Measurements from ENCODE around the gene ARHGAP10.

ARHGAP10 gene

GRCh38 chr4:147848634-147849033, 116.7 kb downstream of the ARHGAP10 start:
- H3K4me3 ChIP-seq (ENCODE audit: low read depth, low read length), result no peak overlapping the region; the same call in 1 of the 2 replicates
- no peak for TF ChIP-seq CTCF (IDR thresholded peaks at IDR 0.05; ENCODE audit: low read depth, low read length)

- no peak for TF ChIP-seq CTCF (IDR thresholded peaks at IDR 0.05; ENCODE audit: low read depth, low read length)
- H3K4me3 ChIP-seq (ENCODE audit: low read depth, low read length), result no peak overlapping the region
These were observed 119.2 kb downstream of the ARHGAP10 start for GRCh38 chr4:147851135-147851534.

GRCh38 chr4:147853706-147854105, 121.8 kb downstream of the ARHGAP10 start:
- TF ChIP-seq CTCF (IDR thresholded peaks at IDR 0.05; ENCODE audit: low read depth, low read length), result no peak

GRCh38 chr4:147854154-147854553, 122.3 kb downstream of the ARHGAP10 start:
- H3K4me3 ChIP-seq (ENCODE audit: low read depth, low read length), result no peak overlapping the region
- TF ChIP-seq CTCF (IDR thresholded peaks at IDR 0.05; ENCODE audit: low read depth, low read length), result no peak

More at GRCh38 chr4:147853706-147854105, 121.8 kb downstream of the ARHGAP10 start:
- no peak overlapping the region for H3K4me3 ChIP-seq (ENCODE audit: low read depth, low read length)

- TF ChIP-seq CTCF (IDR thresholded peaks at IDR 0.05; ENCODE audit: low read depth, low read length), result no peak
- H3K4me3 ChIP-seq (ENCODE audit: low read depth, low read length), result no peak overlapping the region
These were observed 123.7 kb downstream of the ARHGAP10 start for GRCh38 chr4:147855571-147856009.

- no peak for TF ChIP-seq CTCF (IDR thresholded peaks at IDR 0.05; ENCODE audit: low read depth, low read length)
These were observed 129.1 kb downstream of the ARHGAP10 start for GRCh38 chr4:147860960-147861359.

GRCh38 chr4:147862043-147862692, 130.3 kb downstream of the ARHGAP10 start:
- H3K4me3 ChIP-seq (ENCODE audit: low read depth, low read length), result no peak overlapping the region
- TF ChIP-seq CTCF (IDR thresholded peaks at IDR 0.05; ENCODE audit: low read depth, low read length), result no peak

More at GRCh38 chr4:147860960-147861359, 129.1 kb downstream of the ARHGAP10 start:
- H3K4me3 ChIP-seq (ENCODE audit: low read depth, low read length), result no peak overlapping the region
